Measurements from ENCODE around the gene GPR84.

DNA sequence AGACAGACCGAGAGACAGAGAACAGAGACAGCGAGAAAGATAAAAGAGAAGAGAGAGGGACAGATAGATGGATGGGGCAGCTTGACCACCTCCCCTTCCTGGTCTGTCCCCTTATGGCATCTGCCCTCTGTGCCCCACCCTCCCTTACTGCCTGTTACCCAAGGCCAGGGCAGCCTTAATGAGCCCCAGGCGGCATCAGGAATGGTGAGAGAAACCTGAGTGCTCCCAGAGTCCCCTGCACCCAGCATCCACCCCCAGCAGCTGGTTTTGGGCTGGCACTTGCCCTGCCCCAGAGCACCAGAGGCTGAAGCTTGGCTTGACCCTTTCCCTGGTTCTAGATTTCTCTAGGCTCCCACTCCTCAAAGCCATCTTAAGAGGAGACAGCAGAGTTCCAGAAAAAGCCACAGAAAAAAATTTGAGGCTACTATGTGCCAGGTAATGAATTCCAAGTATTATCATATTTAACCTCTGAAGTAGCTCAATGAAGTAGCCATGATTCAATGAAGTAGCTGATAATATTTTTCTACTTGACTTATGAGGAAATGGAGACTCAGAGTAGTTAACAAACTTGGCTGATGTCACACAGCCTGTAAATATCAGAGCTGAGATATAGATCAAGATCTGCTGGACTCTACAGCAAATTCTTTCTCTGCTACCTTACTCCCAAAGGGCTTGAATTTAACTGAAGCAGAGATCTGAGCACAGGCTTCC is 22.3 kb upstream of the GPR84 start:
- TF ChIP-seq POLR2A (IDR thresholded peaks at IDR 0.05) (no peak), EP300 (IDR thresholded peaks at IDR 0.05) (no peak)
